NOMO-1 treated with DMSO at 0.1 percent for 48 hours (cell line): ENCODE results near the gene RBMX.
"Not testable (repeated sequence)": the region's sequence is repeated elsewhere in the genome, so short reads cannot be mapped to it uniquely, and the experiment has no call there.

Experiments used
- DNase-seq: peaks from one replicate; lab custom pipeline; 2025; ENCODE audit not compliant: unreplicated experiment; lab: John Stamatoyannopoulos, UW

RBMX gene

GRCh38 chrX:136879001-136879687 is 1.4 kb downstream of the RBMX start:
- DNase-seq = no peak

GRCh38 chrX:136878423-136878822 is 2.1 kb downstream of the RBMX start:
- DNase-seq = no peak

GRCh38 chrX:136874114-136874513 is 6.4 kb downstream of the RBMX start:
- DNase-seq = not testable (repeated sequence)

DNA sequence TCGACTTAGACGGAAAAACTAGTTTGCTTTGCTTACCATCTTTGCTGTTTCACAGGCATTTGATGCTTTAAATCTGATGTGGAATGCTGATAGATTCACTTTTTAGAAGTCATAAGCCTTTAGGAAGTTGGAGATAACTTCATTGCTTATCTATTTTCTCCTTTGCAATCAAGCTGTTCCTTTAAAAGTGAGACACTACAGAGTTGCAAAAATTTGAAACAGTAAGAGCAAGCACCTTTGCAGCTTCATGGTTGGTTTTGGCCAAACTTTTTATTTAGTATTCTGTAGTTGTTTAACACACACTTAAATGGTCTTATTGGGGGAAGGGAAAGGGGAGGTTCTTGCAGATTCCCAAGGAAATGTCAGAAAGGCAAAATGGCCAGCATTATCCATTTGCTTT is 7.3 kb downstream of the RBMX start:
- not testable (repeated sequence) for DNase-seq

DNA sequence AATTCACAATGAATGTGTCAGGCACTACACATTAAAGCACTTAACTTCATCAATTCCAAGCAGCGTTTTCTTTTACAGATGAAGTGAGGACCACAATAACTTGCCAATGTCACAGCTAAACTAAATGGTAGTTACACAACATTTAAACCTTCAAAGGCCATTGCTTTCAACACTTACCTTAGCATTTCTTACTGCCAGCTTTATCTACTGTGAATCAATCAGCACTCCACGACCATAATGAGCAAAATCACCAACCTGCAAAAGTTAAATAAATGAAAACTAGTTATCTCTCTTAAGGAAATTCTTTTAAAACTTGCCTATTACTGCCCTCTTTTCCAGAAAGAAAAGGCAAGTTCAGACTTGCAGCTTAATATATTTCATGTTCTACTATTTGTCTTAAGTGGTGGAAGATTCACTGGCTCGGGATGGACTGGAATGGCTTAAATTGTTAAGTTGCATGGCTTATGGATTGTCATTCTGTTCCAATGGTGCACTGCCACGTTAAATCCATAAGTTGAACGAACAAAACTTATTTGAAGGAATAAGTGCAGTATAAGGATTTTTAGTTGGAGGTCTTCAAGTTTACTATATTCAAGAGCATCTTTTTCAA is 8.3 kb downstream of the RBMX start:
- no peak for DNase-seq

DNA sequence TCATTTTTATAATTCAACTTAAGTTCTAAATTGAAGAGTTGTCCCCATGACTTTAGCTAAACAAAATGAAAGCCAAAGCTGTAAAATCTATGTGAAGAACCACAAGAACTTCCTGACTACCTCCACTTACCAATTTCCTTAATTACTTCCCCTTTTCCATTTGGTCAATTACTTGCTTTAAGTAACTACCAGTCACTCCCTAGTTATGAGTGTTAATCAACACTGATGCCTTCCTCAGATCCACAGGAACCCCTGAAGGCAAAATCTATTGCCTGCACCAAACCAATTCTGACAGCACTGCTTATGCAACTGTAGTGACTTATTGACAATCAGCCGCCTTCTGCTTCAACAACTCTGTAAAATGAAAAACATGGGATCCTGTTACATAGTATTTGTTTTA is 10.5 kb downstream of the RBMX start:
- DNase-seq = peak; percentile 80

- no peak for DNase-seq
Measured at GRCh38 chrX:136868283-136869055, 12.1 kb downstream of the RBMX start.

- no peak for DNase-seq
Measured at GRCh38 chrX:136867518-136867917, 13.0 kb downstream of the RBMX start.

GRCh38 chrX:136867096-136867491 is 13.4 kb downstream of the RBMX start:
- DNase-seq = no peak

DNA sequence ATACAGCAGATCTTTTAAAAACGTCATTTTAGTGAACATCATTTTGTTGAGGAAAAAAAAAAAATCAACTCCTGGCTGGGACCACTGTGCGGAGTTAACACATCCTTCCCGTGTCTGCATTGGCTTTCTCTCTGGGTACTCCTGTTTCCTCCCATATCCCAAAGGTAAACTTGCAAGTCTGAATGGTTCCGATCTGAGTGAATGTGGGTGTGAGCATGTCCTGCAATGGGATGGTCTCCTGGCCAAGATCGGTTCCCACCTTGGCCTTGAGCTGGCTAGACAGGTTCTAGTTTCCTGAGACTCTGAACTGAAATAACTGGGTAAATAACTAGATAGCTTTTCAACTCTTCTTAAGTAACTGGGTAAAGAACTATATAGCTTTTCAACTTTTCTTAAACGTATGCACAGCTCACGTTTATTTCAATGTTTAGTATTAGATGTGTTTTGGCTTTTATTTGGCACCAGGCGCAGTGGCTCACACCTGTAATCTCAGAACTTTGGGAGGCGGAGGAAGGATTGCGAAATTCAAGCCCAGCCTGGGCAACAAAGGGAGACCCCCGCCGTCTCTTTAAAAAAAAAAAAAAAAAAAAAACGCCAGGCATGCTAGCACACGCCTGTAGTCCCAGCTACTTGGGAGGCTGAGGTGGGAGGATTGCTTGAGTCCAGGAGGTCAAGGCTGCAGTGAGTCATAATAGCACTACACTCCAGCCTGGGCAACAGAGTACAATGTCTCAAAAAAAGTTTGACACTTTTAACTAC is 14.0 kb downstream of the RBMX start:
- no peak for DNase-seq

DNA sequence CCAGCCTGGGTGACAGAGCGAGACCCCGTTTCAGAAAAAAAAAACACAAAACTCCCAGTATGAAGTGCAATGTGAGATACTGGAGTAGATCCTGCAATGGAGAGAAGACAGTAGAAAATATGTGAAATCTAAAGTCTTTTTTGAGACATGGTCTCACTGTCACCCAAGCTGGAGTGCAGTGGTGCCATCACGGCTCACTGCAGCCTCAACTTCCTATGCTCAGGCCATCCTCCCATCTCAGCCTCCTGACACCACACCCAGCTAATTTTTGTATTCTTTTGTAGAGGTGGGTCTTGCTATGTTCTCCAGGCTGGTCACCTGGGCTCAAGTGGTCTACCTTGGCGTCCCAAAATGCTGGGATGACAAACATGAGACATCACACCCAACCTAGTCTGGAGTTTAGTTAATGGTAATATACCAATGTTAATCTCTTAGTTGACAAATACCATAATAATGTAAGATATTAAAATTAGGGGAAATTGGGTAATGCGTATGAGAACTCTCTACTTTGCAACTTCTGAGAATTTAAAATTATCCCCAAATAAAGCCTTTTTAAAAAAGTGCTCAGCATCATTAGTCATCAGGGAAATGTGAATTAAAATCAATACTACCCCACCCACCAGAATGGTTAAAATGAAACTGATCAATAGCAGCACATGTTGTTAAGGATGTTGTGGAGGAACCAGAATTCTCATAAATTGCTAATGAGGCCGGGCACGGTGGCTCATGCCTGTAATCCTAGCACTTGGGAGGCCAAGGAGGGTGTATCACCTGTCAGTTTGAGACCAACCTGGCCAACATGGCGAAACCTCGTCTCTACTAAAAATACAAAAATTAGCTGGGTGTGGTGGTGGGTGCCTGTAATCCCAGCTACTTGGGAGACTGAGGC is 15.0 kb downstream of the RBMX start:
- DNase-seq = no peak

- DNase-seq = no peak
Measured at GRCh38 chrX:136863826-136864225, 16.7 kb downstream of the RBMX start.

DNA sequence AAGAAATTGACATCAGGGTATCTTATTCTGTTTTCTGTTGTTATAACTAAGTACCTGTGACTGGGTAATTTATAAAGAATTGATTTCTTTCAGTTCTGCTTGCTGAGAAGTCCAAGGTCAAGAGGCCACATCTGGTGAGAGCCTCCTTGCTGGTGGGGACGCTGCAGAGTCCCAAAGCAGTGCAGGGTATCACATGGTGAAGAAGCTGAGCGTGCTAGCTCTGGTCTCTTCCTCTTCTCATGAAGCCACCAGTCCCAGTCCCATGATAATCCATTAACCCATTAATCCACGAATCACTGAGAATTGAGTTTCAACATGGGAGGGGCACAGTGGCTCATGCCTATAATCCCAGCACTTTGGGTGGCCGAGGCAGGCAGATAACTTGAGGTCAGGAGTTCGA is 18.0 kb downstream of the RBMX start:
- no peak for DNase-seq

DNA sequence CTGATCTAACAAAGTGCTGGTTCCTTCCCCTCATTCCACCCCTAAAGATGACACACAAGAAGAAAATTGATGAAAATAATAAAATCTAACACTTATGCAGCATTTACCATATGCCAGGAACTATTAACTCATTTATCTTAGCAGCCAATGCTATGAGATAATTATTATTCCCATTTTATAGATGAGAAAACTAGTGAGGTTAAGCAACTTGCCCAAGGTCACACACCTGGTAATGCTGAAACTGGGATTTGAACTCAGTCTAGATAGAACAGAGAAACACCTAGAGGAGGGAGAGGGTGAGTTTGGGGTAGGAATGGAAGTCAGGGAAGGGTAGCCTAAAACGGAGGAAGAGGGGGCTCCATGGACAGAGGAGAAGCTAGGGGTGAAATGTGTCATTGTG is 18.6 kb downstream of the RBMX start:
- DNase-seq = no peak

DNA sequence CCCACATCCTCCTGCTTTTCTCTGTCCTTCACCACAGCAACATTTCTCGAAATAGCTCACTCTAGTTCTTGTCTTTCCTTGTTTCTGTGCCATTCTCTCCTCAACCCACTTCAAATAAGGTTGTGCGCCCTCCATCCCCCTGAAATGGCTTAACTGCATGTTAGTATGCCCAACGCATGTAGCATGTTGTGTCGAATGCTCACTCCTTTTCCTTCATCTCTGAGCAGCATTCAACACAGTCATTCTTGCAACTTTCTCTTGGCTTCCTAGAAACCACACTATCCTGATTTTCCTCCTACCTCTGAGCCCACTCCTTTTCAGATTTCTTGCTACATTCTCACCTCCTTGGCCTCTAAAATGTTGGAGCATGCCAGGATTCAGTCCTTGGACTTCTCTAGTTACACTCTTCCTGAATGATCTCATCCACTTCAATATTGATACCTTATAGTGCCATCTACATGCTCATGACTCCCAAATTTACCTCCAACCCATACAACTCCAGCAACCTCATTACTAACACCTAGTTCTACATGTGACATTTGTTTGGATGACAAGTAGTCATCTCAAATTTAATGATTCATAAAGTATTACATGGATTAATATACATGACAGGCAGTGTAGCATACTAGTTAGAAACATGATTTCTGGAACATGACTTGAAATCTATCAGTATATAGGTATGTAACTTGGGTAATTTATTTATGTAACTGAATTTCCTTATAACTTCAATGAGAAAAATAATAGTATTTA is 22.3 kb downstream of the RBMX start:
- DNase-seq = no peak

- peak; percentile 95 for DNase-seq
Measured at GRCh38 chrX:136856551-136856950, 24.0 kb downstream of the RBMX start.

DNA sequence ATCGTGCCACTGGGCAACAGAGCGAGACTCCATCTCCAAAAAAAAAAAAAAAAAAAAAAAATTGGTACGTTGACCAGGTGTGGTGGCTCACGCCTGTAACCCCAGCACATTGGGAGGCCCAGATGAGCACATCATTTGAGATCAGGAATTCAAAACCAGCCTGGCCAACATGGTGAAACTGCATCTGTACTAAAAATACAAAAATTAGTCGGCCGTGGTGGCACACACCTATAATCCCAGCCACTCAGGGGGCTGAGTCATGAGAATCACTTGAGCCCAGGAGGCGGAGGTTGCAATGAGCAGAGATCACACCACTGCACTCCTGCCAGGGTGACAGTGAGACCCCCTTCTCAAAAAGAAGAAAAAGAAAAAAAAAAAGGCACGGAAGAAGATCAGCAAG is 24.5 kb downstream of the RBMX start:
- no peak for DNase-seq

- no peak for DNase-seq
Measured at GRCh38 chrX:136851526-136851925, 29.0 kb downstream of the RBMX start.

DNA sequence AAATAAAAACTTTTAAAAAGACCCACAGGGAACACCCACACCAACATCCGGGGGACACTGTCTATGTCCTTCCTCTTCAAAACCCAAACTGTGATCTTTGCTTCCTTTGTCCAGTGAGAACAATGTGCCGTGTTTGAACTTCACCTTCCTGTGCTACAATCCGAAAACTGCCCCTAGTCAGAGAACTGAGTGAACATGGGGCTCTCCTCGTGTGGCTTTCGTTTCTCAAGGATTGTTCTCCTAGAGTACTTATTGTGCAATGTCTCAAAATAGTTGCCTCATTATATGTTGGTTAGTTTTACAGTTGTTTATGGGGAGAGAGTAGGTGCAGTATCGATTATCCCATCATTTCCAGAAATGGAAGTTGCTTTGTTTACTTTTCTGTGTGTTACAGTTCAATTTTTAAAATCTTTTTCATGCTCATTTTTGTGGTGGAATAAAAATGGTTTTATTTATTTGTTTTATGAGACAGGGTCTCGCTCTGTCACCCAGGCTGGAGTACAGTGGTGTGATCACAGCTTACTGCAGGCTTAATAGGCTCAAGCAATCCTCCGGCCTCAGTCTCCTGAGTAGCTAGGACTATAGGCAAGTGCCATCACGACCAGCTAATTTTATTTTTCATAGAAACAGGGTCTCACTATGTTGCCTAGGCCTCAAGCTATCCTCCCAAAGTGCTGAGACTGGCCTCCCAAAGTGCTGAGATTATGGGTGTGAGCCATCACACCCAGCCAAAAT is 29.9 kb downstream of the RBMX start:
- DNase-seq = peak; percentile 89
